GM12872 (cell line): ENCODE data around the gene FNDC3A.

Experiments used
- TF ChIP-seq, protein P1 (sequence below): IDR thresholded peaks from 3 replicates; pipeline ENCODE4 v1.5.1; 2011; ENCODE audit warnings: low read depth, mild to moderate bottlenecking, low read length, moderate library complexity; ENCODE audit not compliant: insufficient read depth

The FNDC3A gene

DNA sequence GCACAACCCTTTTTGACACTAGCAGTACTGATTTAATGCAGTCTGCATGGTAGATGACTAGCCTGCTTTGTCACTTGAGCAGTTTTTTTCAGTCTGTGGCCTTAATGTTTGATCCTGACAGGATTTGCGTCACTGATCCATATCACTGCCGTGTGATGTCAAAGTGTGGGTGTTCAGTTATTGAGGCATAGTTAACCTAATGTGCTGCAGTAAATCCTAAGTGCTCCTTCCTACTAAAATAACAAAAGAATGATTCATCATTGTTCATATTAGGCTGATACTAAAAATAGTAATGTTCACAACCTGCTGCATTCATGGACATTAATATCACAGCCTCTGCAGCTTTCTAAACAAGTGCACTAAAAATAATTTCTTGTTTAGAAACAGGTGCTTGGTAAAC is 122.5 kb downstream of the FNDC3A start:
- TF ChIP-seq, protein P1, sequence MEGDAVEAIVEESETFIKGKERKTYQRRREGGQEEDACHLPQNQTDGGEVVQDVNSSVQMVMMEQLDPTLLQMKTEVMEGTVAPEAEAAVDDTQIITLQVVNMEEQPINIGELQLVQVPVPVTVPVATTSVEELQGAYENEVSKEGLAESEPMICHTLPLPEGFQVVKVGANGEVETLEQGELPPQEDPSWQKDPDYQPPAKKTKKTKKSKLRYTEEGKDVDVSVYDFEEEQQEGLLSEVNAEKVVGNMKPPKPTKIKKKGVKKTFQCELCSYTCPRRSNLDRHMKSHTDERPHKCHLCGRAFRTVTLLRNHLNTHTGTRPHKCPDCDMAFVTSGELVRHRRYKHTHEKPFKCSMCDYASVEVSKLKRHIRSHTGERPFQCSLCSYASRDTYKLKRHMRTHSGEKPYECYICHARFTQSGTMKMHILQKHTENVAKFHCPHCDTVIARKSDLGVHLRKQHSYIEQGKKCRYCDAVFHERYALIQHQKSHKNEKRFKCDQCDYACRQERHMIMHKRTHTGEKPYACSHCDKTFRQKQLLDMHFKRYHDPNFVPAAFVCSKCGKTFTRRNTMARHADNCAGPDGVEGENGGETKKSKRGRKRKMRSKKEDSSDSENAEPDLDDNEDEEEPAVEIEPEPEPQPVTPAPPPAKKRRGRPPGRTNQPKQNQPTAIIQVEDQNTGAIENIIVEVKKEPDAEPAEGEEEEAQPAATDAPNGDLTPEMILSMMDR = no peak

DNA sequence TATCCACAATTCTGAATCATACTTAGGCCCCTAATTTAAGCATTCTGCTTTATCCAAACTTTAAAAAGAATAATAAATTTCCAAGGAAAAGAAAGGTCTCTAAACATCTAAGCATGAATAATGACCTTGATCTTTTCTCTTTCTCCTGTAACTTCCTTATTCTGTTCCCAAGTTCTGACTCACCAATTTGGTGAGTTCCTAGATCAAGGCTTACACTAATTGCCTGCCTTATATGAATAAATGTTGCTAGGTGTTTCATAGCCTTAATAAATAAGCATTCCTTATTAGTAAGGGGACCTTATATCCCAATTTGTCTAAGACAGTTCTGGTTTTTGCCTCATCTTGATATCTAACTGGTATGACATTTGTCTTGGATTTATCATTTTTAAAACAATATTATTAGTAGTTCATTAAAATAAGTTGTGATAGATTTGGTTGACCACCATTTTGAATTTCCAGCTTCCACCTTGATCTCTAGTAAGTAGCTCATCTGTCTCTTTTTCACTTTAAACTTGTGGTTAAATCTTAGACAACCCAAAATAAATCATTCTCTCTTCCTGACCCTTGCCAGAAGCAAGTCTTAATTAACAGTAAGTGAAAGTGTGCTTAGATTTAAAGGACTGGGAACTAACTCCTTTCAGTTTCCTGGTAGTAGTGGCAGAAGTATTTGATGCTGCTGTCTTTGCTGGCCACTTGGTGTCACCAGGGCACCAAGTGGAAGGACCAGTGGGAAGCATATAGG is 123.2 kb downstream of the FNDC3A start:
- TF ChIP-seq, protein P1 = peak; percentile 36; the same call in 1 of the 3 replicates

GRCh38 chr13:49099513-49099877 is 123.8 kb downstream of the FNDC3A start:
- TF ChIP-seq, protein P1 = no peak

DNA sequence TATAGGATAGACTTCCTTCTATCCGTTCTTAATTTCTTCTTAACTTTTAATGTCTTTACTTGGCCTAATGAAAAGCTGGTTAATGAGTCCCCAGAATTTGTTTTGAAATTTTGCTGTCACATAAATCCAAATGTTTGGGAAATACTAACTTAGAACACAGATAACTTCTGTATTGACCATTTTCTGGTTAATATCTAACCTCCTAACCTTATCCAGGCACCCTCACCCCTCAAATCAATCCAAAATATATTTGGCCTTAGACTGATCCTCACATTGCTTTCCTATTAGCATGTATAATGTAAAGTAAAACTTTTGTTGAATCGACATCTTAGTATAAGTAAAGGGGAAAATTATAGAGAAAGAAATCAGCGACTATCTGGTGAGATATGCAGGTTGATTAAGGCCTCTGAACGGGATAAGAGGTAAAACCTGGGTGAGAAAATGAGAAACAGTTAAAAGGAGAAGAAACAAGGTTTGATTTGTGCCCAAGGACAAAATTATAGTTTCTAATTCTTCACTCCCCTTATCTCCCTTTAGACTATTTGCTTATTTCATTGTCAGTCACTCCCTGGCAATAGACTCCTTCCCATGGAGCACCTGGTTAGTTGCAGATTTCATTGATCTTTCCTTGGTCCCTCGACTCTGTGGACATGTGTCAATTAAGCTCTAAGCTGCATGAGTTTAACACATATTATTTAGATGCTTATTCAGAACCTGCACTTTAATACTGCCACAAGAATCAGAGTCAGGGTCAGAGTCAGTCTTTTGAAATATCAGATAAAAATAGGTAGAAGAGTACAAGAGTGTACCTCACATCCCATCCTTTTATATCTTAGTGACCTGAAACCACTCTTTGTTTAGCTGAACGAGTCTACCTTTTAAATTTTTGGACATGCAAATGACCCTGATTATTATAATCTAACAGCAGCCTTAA is 125.2 kb downstream of the FNDC3A start:
- TF ChIP-seq, protein P1 = no peak

GRCh38 chr13:49108196-49108595 is 132.5 kb downstream of the FNDC3A start:
- TF ChIP-seq, protein P1 = no peak

GRCh38 chr13:49110122-49110912 is 134.6 kb downstream of the FNDC3A start:
- TF ChIP-seq, protein P1 = no peak

DNA sequence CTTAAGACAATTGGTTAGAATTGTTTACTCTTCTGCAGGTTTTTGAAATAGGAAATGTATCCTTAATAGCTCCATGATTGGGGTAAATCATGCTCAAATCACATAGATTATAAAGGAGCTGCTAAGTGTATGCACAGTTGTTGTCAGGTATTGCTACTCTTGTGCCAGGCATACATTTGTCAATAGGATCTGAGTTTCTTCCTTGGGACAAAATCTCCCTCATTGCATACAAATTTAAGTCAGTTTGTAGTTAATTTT is 135.1 kb downstream of the FNDC3A start:
- TF ChIP-seq, protein P1 = no peak
